Testis (tissue), 3 donors: Measurements from ENCODE around the gene ADD1. TPM values are rescaled to one million over a fixed set of nuclear protein-coding genes. Genes with fewer than 3 reads are reported as not detected.

Experiments
- DNase-seq: peaks from one replicate; pipeline ENCODE4 v3.0.0-alpha.2; 2019
- H3K27ac ChIP-seq, 2 donors: fragments of 200-600 bp; sonication (generic); one replicate each; pipeline ENCODE4 v1.5.1; 2019
- H3K27me3 ChIP-seq: fragments of 200-600 bp; sonication (generic); one replicate; pipeline ENCODE4 v1.5.1; 2019
- H3K36me3 ChIP-seq: fragments of 200-600 bp; sonication (generic); one replicate; pipeline ENCODE4 v1.5.1; 2017; ENCODE audit warnings: low read depth; ENCODE audit errors: missing control alignments
- H3K4me1 ChIP-seq: fragments of 200-600 bp; sonication (generic); one replicate; pipeline ENCODE4 v1.5.1; 2019
- H3K4me3 ChIP-seq, 2 donors: fragments of 200-600 bp; sonication (generic); one replicate each; pipeline ENCODE4 v1.5.1; 2017 to 2019
- H3K9me3 ChIP-seq: fragments of 200-600 bp; sonication (generic); one replicate; pipeline ENCODE4 v1.5.1; 2017
- CTCF ChIP-seq, 3 experiments: fragments of 450-650 bp in 2 of 3; fragments of 200-600 bp in 1 of 3; sonication (generic) in 1 of 3; IDR thresholded peaks; one replicate each; pipeline ENCODE4 v1.5.1; 2016 to 2019; ENCODE audit warnings: antibody characterized with exemption in 3 of 3, mild to moderate bottlenecking in 2 of 3, moderate library complexity in 1 of 3
- POLR2A ChIP-seq: fragments of 450-650 bp; IDR thresholded peaks from one replicate; pipeline ENCODE4 v1.6.1; 2017; ENCODE audit warnings: antibody characterized with exemption, mild to moderate bottlenecking, moderate library complexity
- WGBS, 2 donors: methylation state at CpG; one replicate each; pipeline ENCODE4 v1.1.5; 2018; 5-methylcytosine and 5-hydroxymethylcytosine counted together
- intact Hi-C: fragments of 100-400 bp; cut with DNase I; formaldehyde crosslinking; loops from one replicate; pipeline ENCODE4 v1.15.1; 2023; ENCODE audit warnings: low total_unique reads
- polyA plus RNA-seq: library from polyadenylated mRNA; stranded (reverse); fragments of 350-450 nt; fragmentation: Illumina TruSeq; extraction: RNeasy Lipid Tissue Mini Kit (QIAGEN cat#74804); gene quantifications from one replicate; pipeline ENCODE4 v1.2.3, GENCODE V29; 2014; ENCODE audit warnings: low read depth, low replicate concordance; ENCODE audit not compliant: insufficient read depth
- total RNA-seq, 2 donors: library from RNA; depleted of rRNA; stranded (reverse); fragments of >200 nt; gene quantifications; one replicate each; pipeline ENCODE4 v1.2.3, GENCODE V29; 2016

ADD1 gene
- total and polyA plus RNA-seq, 3 donors from 2014 or later: 233 to 355 (median 318) TPM

GRCh38 chr4:2927696-2928075 is 84.0 kb downstream of the ADD1 start:
- Histone ChIP-seq H3K27me3 (no peaks in the 10 kb centered on the region), H3K27ac (no peak overlapping the region), H3K4me1 (no peaks in the 10 kb centered on the region), H3K9me3 (no peaks in the 10 kb centered on the region), H3K36me3 (no peaks in the 10 kb centered on the region), H3K4me3 (no peak overlapping the region)
- TF ChIP-seq POLR2A (no peak), CTCF (IDR thresholded peaks at IDR 0.05) (no peak)
- WGBS, 2 donors: 91 to 95% methylated on average over 12 of the region's 12 CpGs
- DNase-seq: no peak
- intact Hi-C loops: no loop called here

GRCh38 chr4:2928242-2929176 is 84.9 kb downstream of the ADD1 start:
- Histone ChIP-seq H3K27me3 (no peaks in the 10 kb centered on the region), H3K27ac (no peak overlapping the region), H3K36me3 (no peaks in the 10 kb centered on the region), H3K4me3 (no peak overlapping the region), H3K9me3 (no peaks in the 10 kb centered on the region), H3K4me1 (peaks cover 2% of the 10 kb centered on the region)
- WGBS, 2 donors: 83 to 88% methylated on average over 20 to 32 of the region's 32 CpGs
- intact Hi-C loops: no loop called here
- no peak for DNase-seq
- no peak for TF ChIP-seq POLR2A
- TF ChIP-seq CTCF (IDR thresholded peaks at IDR 0.05): no peak

GRCh38 chr4:2929469-2929868 is 85.8 kb downstream of the ADD1 start:
- intact Hi-C loops: no loop called here
- H3K4me1 ChIP-seq: peaks cover 7% of the 10 kb centered on the region
- WGBS, 2 donors: 90 to 92% methylated on average over 11 to 16 of the region's 16 CpGs
- no peaks in the 10 kb centered on the region for H3K9me3 ChIP-seq
- no peaks in the 10 kb centered on the region for H3K27me3 ChIP-seq
- DNase-seq: no peak
- no peaks in the 10 kb centered on the region for H3K36me3 ChIP-seq
- no peak for TF ChIP-seq POLR2A
- TF ChIP-seq CTCF (IDR thresholded peaks at IDR 0.05): no peak
- H3K27ac ChIP-seq: no peak overlapping the region
- no peak overlapping the region for H3K4me3 ChIP-seq

- DNase-seq: no peak
- Histone ChIP-seq H3K4me1 (peaks cover 7% of the 10 kb centered on the region), H3K9me3 (no peaks in the 10 kb centered on the region), H3K27me3 (no peaks in the 10 kb centered on the region), H3K4me3 (no peak overlapping the region), H3K36me3 (no peaks in the 10 kb centered on the region), H3K27ac (no peak overlapping the region)
- intact Hi-C loops: loop anchor here (10.0 kb wide), 1 partner anchor 165 kb away; no protein-coding TSS in a partner anchor
- WGBS, 2 donors: 83 to 88% methylated on average over 10 to 12 of the region's 12 CpGs
- TF ChIP-seq POLR2A: no peak
- no peak for TF ChIP-seq CTCF (IDR thresholded peaks at IDR 0.05)
Measured at GRCh38 chr4:2930135-2930757, 86.6 kb downstream of the ADD1 start.
